GM19240 (cell line): ENCODE results near the gene TLE3.
"Not testable (repeated sequence)": the region's sequence is repeated elsewhere in the genome, so short reads cannot be mapped to it uniquely, and the experiment has no call there.

Experiments used
- DNase-seq: peaks from one replicate; pipeline ENCODE4 v3.0.0; 2011; ENCODE audit warnings: low spot score; ENCODE audit not compliant: insufficient read length

Gene TLE3

DNA sequence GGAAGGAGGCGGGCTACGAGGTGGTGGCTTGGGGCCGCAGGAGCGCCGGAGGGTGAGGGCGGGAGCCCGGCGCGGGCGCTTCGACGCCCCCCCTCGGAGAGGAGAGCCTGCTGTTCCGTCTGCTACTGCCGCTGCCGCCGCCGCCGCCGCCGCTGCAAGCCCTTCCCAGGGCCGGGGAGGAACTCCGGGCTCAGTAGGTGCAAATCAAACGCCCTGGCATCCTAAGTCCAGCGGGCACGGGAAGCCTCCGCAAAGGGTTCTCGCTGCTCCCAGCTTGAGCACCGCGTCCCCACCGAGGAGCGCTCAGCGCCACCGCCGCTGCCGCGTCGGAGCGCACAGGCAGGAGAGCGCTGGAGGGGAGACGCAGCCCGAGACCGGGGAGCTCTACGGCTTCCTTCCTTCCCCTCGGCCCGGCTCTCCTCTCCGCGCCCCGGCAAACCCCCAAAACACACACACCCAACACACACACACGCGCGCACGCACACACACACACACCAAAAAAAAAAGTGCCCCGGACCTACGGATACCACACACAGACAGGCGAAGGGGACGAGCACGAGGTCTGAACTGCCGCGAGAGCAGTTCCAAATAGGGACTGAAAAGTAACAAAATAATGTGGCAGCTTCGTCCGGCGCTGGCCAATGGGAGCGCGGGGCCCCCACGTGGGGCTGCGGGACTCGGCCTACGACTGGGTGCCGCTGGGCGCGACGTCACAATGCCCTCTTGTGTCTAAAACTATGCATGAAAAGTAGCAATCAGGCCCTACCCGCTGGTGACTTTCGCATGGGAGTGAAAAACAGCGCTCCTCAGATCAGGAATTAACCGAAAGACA is at the start of gene TLE3:
Gene TLE3 (minus strand): TSS at position 597 of the 832 bp plus-strand sequence. CDS start 1,119 bp downstream, outside the sequence.
- peak; percentile 97 for DNase-seq

DNA sequence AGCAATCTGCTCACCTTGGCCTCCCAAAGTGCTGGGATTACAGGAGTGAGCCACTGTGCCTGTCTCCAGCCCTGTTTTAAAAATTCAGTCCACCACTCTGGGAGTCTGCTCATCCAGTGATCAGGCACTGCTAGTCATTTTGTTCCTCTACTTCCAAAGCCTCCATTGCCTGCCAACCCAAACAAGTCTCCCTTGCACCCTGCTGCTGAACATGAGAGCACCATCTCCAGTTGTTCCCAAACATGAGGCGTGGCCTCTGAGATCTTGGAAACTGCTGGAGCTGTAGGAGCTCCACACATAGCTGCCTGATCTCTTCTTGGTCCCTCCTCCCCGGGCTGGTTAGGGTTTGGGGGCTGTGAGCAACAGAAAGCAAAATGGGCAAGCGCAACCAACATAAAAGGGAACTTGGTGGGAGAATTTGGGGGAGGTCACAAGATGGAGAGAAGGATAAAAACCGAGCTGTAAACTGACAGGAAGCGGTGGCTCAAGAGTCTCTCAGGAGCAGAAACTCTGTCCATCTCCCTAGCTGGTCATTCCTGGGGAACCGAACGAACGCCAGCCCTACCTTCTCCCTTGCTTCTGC is 49.6 kb upstream of the TLE3 start:
- DNase-seq = no peak

DNA sequence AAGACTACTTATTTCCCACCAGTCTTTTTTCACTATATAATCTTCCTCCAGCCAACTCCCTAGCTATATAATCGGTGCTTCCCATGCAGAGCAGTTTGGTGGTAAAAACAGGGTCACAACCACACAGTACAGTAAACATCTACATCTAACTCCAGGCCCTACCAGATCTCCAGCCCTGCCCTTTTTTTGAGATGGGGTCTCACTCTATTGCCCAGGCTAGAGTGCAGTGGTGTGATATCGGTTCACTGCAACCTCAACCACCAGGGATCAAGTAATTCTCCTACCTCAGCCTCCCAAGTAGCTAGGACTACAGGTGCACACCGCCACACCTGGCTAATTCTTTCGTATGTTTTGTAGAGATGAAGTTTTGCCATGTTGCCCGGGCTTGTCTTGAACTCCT is 49.1 kb upstream of the TLE3 start:
- no peak for DNase-seq

DNA sequence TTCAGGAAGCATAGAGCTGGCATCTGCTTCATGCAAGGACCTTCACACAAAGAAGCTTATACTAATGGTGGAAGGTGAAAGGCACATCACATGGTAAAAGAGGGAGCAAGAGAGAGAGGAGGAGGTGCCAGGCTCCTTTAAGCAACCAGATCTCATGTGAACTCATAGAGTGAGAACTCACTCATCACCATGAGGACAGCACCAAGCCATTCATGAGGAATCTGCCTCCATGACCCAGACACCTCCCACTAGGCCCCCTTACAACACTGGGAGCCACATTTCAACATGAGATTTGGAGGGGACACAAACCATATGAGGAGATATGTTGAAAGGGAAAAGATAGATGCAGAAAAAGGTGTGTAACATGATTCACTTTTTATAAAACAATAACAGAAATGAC is 48.4 kb upstream of the TLE3 start:
- DNase-seq = no peak

DNA sequence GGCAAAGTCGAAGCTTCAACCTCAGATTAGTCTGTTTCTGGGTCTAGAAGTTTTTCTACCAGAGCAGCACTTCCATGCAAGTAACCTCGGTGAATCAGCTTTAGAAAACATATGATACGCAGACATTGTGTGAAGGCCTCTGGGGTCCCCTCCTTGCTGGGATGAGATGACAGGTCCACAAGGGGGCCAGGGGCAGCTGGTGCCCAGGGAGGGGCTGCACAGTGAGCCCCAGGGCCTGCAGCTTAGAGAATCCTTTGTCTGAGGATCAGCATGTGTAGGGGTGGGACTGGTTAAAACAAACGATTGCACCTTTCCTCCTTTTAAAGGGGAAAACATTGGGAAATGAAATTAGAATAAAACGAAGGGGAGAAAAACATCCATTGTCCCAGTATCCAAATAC is 47.5 kb upstream of the TLE3 start:
- DNase-seq = no peak

DNA sequence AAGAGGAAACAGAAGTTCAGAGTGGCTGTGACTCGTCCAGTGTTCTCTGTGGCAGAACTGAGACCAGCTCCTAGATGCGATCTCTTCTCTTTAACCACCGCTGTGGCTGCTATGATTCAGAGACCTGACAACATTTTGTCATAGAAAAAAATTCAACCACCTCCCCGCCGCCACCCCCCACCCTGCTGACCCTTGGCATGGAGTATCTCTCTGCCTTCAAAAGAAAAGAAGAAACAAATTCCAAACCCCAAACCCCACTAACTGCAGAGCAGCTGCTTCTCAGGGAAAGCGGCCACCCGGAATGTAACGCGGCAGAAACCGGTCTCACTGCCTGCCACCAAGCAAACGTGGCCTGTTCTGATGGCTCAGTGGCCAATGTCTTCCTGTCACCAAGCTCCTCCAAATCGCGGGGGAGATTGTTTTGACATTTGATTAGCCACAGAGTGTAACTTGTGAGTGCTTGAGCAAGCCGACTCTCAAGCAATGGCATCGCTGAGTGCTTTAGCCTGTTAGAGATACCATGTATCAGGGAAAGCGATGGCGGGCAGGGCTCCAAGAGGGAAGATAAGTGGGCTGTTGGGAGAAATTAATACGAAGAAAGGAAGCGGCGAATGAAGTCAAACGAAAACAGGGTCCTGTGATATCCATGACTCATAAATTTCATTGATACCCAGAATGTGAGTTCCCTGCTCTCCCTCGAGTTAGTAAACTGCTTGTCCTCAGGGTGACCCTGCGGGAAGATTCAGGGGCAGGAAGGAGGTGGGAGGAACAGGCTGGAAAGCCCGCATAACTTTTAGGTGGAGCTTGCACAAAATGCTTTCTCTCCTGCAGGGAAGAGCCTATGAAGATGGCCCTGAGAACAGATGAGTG is 44.8 kb upstream of the TLE3 start:
- no peak for DNase-seq

DNA sequence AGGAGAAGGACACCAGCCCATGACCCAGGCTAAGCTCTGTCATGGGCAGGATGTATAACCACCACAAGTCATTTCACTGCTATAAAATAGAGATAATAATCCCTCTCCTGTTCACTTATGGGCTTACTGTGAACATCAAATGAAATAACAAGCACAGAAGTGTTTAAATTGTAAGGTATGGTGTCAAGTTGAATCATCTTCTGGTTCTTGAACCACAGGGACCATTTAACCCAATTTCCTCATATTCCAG is 44.3 kb upstream of the TLE3 start:
- no peak for DNase-seq

DNA sequence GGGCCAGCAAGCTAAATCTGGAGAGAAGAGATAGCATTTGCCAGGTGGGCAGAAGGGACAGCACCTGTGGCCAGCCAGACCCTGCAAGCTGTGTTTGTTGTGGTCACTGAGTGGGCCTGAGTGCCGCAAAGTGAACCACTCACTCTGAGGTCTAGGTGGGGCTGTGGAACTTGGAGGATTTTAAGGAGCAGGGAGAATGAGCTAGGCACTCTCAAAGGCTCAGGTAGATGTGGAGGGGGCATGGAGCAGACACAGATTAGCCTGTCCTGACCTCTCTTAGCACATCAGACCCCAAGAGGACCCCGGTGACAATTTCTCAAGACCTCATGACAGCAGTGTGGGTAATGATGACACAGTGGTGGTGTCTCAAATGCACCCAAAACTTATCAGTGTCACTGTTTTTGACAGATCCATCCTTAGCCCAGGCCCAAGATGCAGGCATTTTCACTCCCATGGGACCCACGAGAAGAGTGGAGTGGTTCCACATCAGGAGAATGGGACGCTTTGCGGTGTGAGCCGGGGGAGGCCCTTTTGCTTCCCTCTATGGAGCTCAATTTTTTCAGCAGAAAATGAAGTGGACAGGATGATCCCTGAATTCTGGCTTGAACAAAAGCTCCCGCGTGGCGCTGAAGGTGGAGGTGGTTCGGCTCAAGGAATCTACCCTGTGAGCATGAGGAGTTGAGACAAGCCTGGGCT is 43.8 kb upstream of the TLE3 start:
- no peak for DNase-seq

DNA sequence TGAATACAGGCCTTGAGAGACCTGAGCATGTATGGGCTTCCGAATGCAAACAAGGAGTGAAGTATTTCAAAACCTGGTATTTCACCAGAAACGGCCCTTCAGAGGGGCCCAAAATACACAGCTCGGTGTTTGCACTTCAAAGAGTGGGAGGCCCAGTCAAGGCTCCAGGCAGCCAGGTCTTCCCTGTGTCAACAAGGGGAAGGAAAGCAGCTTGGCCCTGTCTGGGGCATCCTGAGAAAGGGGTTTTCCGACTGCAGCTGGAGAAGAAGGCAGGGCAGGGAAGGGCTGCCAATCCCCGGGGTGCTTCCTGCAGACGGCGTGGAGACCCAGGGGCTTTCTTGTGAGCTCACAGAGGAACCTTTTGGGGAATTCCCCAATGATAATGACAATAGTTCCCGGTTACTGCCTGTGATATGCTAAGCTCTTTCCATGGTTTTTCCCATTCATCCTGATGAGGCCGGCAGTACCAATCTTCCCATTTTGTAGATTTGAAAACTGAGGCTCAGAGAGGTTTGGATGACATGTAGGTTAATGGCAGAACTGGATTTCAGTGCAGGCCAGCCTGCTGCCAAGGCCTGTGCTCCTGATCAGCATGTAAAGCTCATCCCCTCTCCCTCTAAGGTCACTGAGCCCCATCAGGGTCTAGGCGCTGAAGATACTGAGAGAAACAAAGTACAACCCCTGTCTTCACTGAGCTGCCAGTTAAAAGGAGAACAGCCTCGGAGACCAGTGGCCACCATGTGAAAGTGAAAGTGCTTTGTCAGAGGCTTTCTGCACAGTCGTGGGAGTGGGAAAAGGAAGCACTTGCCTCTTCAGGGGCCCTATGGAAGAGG is 43.0 kb upstream of the TLE3 start:
- DNase-seq = no peak

DNA sequence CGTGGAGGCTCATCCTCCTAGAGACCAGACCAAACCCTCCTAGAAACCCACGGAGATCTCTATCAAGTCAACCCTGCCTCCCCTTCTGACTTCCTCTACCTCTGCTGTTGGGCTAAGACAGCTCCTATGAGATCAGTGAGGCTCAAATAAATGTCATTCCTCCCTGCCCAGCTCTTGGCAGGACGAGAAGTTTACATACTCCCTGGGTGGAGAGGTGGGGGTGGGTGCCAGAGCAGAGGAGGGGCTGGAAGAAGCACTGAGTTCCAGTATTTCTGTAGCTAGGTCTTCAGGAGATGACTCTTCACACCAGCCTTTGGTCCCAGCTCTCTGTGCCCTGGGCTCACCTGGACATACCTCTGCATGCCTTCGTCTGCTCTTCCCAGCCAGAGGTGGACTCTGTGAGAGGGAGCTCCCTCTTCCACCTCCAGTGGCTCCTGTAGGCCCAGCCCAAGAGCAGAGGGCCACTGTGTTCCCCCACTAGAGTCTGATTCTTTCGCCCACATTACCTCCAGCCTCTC is 42.4 kb upstream of the TLE3 start:
- no peak for DNase-seq

DNA sequence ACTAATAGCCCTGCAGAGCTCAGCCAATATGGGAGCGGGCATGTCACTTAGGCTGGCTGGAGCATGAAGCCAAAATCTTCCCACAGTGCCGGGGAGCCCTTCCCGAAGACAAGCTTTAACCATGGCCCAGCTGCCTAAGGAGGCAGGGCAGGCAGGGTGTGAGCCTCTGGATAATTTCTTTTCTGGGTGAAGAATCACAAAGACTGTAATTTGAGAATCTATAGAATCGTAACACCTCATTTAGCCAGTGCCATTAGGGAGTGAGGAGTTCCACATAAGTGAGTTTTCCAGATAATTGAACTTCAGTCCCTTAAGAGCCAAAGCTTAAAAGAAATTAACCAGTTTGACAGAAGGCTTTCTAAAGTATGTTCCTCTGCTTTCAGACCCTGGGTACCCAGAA is 40.2 kb upstream of the TLE3 start:
- no peak for DNase-seq

DNA sequence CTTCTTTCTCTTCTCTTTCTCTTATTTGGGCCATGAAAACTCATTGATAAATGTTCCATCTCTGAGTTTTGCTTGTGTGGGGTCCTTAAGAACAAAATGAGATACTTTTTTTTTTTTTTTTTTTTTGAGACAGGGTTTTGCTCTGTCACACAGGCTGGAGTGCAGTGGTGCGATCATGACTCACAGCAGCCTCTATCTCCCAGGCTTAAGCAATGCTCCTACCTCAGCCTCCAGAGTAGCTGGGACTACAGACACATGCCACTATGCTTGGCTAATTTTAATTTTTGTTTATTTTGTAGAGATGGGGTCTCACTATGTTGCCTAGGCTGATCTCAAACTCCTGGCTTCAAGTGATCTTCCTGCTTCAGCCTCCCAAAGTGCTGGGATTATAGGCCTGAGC is 39.3 kb upstream of the TLE3 start:
- not testable (repeated sequence) for DNase-seq

DNA sequence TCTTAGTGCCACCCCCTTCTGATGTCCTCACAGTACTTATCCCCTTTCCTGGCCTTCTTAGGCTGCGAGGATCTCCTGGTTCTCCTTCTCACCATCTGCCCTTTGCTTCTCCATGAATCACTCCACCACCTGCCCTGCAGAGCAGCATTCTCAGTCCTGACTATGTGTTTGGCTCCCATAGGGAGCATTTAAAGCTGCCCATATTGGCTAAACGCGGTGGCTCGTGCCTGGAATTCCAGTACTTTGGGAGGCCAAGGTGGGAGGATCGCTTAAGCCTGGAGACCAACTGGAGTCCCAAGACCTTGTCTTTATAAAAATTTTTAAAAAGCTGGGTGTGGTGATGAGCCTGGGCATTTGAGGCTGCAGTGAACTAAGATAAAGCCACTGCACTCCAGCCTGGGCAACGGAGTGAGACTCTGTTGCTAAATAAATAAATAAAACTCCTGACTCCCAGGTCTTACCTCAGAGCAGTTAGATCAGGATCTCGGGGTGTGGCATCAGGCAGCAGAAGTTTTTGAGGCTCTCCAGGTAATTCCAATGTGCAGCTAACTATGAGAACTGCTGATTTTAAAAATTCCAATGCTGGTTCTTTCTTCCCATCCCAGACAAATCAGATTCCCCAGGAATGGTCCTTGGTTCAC is 36.2 kb upstream of the TLE3 start:
- DNase-seq = no peak

DNA sequence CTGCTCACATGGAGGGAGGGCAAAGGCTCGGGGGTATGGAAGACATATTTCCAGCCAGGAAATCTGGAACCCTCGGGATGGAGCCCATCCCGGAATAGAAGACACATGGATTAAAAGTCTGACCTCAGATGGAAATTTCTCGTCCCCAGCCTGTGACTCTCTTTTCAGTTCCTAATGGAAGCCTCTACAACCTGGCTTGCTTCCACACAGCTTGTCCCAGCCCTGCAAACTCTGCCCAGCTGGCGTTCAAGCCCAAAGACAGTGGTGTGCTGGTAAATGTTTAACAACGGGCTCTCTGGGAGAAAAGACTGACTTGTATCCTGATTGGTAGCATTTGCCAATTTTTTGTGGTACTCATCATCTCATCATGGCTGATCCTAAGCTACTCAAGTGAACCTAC is 35.6 kb upstream of the TLE3 start:
- no peak for DNase-seq

DNA sequence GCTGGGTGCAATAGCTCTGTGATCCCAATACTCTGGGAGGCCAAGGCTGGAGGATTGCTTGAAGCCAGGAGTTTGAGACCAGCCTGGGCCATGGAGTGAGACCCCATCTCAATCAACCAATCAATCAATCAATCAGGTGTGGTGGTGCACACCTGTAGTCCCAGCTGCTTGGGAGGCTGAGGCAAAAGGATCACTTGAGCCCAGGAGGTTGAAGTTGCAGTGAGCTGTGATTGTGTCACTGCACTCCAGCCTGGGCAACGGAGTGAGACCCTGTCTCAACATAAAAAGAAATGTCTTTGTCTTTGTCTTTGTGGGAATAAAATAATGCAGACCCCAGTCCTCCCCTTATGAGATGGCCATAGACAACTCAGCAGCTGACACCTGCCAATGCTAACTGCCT is 34.9 kb upstream of the TLE3 start:
- DNase-seq = no peak

DNA sequence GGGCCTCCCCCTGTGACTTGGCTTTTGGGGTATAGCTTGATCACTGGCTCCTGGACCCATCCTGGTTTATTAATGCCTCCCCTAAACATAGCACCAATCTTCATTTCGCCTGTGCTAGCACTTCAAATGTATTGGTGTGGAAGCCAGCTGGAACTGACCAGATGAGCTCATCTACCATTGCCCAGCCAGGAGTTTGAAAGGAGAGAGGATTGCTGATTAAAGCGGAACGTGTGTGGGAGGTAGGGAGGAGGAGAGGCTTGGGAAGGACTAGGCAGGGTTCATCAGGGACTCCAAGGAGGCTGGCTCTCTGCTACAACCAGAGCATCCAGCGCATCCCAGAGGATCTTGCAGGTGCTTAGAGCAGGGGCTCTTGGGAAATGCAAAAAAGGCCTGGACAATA is 34.4 kb upstream of the TLE3 start:
- no peak for DNase-seq

DNA sequence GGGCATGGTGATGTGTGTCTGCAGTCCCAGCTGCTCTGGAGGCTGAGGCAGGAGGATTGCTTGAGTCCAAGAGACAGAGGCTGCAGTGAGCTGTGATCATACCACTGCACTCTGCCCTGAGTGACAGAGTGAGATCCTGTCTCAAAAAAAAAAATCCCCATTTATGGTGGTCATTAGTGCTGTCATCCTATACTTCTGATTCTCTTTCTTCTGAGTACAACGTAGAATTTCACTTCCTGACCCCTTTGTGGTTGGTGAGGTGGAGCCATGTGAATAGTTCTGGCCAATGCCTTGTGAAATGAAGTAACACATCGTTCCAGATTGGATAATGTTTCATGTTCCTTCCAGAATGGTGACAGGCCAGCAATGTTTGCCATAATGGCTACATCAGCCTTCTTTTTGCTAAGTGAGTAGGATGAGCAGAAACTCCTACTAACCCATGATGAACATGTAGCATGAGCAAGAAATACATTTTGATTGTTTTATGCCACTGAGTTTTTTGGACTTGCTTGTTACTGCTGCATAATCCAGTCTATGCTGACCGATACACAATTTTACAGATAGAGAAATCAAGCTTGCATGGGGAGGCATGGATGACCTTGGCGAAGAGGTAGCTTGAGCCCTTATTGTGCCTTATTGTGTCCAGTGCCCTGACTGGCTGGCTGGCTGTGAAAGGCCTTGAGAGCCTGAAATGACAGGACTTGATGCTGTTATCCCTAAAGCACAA is 30.9 kb upstream of the TLE3 start:
- no peak for DNase-seq

DNA sequence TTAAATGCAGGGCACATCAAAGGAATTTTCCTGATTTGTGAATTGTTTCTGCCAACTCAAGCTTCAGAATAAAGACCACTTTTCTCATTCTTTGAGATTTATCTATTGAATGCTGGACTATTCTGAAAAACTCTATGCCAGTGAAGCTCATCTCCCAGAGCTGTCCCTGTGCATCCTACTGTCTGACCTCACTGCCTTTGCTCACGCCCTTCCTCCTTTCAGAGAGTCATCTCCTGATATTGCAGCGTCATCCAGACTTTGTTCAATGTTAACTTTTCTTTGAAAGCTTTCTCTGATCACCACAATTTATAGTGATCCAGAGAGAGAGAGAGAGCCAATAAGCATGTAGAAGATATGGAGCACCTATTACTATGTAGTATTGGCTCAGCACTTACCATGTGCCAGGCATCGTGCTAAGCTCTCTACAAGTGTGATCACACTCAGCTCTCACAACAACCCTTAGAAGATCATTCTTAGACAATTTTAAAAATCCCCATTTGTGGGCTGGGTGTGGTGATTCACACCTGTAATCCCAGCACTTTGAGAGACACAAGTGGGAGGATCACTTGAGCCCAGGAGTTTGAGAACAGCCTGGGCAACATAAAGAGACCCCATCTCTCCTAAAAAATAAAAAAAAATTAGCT is 30.2 kb upstream of the TLE3 start:
- no peak for DNase-seq

DNA sequence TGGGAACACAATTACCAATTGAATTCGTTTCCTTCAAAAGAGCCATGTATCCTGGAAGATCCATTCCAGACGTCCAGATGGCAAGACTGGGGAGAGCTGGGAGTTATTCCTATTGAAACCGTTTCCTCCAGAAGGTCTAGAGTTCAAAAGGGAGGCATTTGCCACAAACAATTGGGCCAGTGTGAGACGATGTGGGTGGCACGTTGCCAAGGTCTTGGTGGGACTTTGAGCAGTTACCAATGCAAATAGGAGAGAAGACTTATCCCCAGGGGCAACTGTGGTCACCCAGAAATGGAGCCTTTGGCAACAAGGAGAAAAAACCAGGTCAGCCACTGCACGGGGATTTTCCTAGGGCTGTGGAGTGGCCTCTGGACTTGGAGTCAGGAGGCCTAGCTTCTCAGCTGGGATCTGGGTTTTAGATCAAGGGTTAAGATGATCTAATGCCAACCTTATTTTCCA is 29.6 kb upstream of the TLE3 start:
- no peak for DNase-seq
